Activated T-cell treated with anti-CD3 and anti-CD28 coated beads, Interleukin-2, amount 50 U/mL, for 4 hours (primary cell): ENCODE measurements around the gene FDX1. TPM values are rescaled to one million over a fixed set of nuclear protein-coding genes. Genes with fewer than 3 reads are reported as not detected.

ENCODE experiments used
- ATAC-seq, 2 donors: fragments of 200-7000 bp; cut with Tn5 transposase; one replicate each; pipeline ENCODE4 v1.10.0; 2021
- DNase-seq: peaks from one replicate; pipeline ENCODE4 v3.0.0-alpha.2; 2020
- H3K27me3 Mint-ChIP-seq: one replicate; pipeline ENCODE4 v1.8.0; 2021; ENCODE audit warnings: low read depth, mixed read lengths
- H3K36me3 Mint-ChIP-seq: one replicate; pipeline ENCODE4 v1.8.0; 2022; ENCODE audit warnings: mixed read lengths; ENCODE audit not compliant: insufficient read depth
- H3K4me1 Mint-ChIP-seq: one replicate; pipeline ENCODE4 v1.8.0; 2021; ENCODE audit warnings: low read depth, mixed read lengths
- H3K4me3 Mint-ChIP-seq: one replicate; pipeline ENCODE4 v1.8.0; 2021; ENCODE audit warnings: mild to moderate bottlenecking, moderate library complexity, mixed read lengths
- H3K9me3 Mint-ChIP-seq: one replicate; pipeline ENCODE4 v1.8.0; 2021; ENCODE audit warnings: mixed read lengths
- total RNA-seq, 3 donors: library from RNA; stranded (reverse); gene quantifications; one replicate each; pipeline ENCODE4 v1.2.1, GENCODE V29; 2021

Gene FDX1
- total RNA-seq, 3 donors from 2014 or later, result 16.0 to 17.1 (median 16.0) TPM

DNA sequence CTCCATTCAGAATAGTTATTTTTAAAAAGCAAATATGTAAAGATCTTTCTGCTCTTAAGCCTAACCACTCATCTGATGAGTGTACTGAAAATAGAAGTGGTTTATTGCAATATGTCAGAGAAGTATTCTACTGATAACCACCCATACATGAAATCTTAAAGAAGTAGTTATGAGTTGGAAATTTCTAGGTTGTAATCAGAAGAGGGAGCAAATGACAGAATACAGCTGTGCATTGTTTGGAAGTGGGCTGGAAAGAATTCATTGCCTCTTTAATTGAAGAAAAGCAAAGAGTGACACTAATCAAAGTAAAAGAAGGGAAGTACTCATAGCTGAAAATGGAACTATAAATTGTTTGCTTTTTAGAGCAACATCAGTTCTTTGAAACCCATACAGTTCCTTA lies 39.4 kb downstream of the FDX1 start:
- DNase-seq, result no peak
- Mint-ChIP-seq H3K4me3 (no peak overlapping the region), H3K36me3 (peaks cover 6% of the 10 kb centered on the region), H3K4me1 (no peaks in the 10 kb centered on the region), H3K27me3 (no peaks in the 10 kb centered on the region), H3K9me3 (no peaks in the 10 kb centered on the region)
- no peak for ATAC-seq

DNA sequence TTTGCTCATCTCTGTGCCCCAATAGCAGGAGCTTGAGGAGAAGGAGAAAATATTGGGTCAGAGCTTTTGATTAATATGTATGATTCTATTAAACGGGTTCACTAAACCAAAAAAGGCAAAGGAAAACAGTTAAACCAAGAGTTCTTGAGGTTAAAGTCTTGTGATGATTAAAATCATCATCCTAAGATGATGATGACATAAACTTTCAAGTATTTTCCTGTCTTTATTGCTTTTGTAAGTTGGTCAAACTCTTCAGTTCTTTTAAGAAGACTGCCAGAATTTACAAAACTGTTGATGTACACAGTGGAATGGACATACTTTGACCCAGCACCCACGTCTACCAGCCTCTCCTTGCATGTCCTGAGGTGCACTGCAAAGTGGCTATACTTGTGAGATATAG lies 41.0 kb downstream of the FDX1 start:
- Mint-ChIP-seq H3K4me3 (no peak overlapping the region), H3K36me3 (peaks cover 3% of the 10 kb centered on the region), H3K4me1 (no peaks in the 10 kb centered on the region), H3K27me3 (no peaks in the 10 kb centered on the region), H3K9me3 (no peaks in the 10 kb centered on the region)
- DNase-seq, result no peak
- no peak for ATAC-seq

DNA sequence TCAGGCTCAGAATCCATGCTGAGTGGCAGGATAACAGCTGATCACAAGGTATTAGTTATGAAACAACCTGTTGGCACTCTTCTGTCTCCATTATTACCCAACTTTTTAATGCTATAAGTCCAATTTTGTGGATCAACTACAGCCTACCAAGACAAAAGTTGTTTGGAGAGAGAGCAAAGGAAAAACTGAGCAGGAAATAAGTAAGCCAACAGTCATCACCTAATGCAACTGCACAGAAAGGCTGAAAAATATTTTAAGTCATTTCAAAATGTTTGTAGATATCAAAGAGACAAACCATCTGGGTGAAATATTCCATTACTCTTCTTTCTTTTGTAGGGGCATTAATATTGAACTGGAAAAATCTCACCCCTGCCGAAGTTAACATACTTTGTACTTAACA lies 41.6 kb downstream of the FDX1 start:
- Mint-ChIP-seq H3K27me3 (no peaks in the 10 kb centered on the region), H3K4me3 (no peak overlapping the region), H3K4me1 (no peaks in the 10 kb centered on the region), H3K36me3 (peaks cover 3% of the 10 kb centered on the region), H3K9me3 (no peaks in the 10 kb centered on the region)
- DNase-seq (no peak), ATAC-seq (no peak)

DNA sequence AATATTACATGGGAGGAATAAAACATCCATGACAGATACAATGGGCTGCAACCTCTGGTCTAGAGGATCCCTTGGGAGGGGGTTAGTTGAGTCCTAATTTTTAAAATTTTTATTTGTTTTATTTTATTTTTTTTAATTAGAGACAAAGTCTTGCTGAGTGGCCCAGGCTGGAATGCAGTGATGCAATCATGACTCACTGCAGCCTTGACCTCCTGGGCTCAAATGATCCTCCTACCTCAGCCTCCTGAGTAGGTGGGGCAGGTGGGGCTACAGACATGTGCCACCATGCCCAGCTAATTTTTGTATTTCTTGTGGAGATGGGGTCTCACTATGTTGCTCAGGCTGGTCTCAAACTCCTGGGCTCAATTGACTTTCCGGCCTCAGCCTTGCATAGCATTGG lies 43.1 kb downstream of the FDX1 start:
- ATAC-seq (no peak), DNase-seq (no peak)
- Mint-ChIP-seq H3K36me3 (peaks cover 3% of the 10 kb centered on the region), H3K9me3 (no peaks in the 10 kb centered on the region), H3K4me3 (no peak overlapping the region), H3K27me3 (no peaks in the 10 kb centered on the region), H3K4me1 (no peaks in the 10 kb centered on the region)

DNA sequence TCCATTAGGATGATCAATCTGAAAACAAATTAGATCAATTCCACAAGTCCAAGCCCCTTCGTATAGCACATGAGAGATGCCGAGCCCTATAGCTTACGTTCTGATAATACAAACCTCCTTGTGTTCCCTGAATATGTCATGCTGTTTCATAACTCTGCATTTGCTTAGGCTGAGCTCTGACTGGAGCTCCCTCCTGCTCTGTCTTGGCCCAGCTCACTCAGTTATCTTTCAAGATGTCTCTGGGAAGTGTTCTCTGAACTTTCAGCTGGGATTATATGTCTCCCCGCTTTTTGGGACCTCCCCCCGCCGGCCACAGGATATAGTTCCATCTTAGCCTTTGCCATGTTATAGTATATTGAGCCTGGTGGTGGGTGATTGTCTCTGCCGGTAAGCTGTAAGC lies 44.0 kb downstream of the FDX1 start:
- Mint-ChIP-seq H3K9me3 (no peaks in the 10 kb centered on the region), H3K4me3 (no peak overlapping the region), H3K4me1 (no peaks in the 10 kb centered on the region), H3K36me3 (peaks cover 3% of the 10 kb centered on the region), H3K27me3 (no peaks in the 10 kb centered on the region)
- DNase-seq (no peak), ATAC-seq (no peak)

DNA sequence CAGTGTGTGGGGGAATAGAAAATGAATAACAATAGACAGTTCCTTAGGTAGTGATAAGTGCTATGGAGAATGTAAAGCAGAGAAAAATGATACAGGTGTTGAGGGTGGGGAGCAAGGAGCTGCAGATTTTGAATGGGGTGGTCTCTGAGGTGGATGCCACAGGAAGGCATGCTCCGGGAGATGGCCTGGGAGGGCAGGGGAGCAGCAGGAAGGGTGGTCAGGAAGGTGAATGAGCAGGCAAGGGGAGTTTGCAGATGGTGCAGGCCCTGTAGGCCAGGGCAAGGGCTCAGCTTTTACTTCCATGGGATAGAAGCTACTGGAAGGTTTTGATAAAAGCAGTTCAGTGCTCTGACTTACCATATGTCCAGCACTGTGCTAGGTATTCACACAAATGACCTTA lies 44.8 kb downstream of the FDX1 start:
- Mint-ChIP-seq H3K9me3 (no peaks in the 10 kb centered on the region), H3K27me3 (no peaks in the 10 kb centered on the region), H3K4me3 (no peak overlapping the region), H3K4me1 (peaks cover 4% of the 10 kb centered on the region), H3K36me3 (peaks cover 3% of the 10 kb centered on the region)
- DNase-seq (no peak), ATAC-seq (no peak)

DNA sequence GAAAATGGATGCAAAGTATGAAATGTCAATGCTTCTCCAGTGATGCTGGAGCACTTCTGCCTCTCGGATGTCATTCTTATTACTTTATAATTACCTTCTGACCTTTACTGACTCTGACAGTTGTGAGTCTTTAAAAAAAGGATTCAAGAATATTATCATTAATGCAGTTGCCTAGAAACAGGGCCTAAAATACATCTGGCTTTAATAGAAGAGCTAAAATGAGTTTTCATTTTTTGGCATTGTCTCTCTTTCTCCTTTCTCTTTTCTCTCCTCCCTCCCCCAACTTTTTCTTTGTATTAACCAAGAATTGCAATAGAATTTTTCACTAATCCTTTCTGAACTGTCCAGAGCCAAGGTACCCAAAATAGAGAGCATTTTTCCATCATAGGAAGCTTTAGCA lies 45.9 kb downstream of the FDX1 start:
- H3K27me3 Mint-ChIP-seq, result no peaks in the 10 kb centered on the region
- ATAC-seq, result no peak
- H3K9me3 Mint-ChIP-seq, result no peaks in the 10 kb centered on the region
- H3K4me1 Mint-ChIP-seq, result peaks cover 4% of the 10 kb centered on the region
- DNase-seq, result no peak
- no peaks in the 10 kb centered on the region for H3K36me3 Mint-ChIP-seq
- H3K4me3 Mint-ChIP-seq, result no peak overlapping the region

DNA sequence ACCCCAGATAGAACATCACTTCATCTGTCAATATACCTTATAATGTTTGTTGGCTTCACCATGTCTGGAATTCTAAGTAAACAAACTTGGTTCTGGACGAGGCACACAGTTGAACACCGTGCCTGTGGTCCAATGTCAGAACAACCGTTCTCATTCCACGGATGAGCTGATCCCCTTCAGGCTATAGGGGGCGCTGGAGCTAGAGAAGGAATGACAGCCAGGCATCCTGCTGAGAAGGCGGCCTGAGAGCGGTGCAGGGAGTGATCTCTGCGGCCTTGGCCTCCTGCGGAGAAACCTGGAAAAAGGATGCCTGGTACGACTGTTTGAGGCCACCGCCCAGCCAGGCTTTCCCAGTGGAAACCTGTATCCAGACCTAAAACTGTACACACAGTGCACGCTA lies 48.7 kb downstream of the FDX1 start:
- Mint-ChIP-seq H3K4me3 (no peak overlapping the region), H3K4me1 (peaks cover 4% of the 10 kb centered on the region), H3K9me3 (no peaks in the 10 kb centered on the region), H3K36me3 (no peaks in the 10 kb centered on the region), H3K27me3 (no peaks in the 10 kb centered on the region)
- DNase-seq, result no peak
- no peak for ATAC-seq

DNA sequence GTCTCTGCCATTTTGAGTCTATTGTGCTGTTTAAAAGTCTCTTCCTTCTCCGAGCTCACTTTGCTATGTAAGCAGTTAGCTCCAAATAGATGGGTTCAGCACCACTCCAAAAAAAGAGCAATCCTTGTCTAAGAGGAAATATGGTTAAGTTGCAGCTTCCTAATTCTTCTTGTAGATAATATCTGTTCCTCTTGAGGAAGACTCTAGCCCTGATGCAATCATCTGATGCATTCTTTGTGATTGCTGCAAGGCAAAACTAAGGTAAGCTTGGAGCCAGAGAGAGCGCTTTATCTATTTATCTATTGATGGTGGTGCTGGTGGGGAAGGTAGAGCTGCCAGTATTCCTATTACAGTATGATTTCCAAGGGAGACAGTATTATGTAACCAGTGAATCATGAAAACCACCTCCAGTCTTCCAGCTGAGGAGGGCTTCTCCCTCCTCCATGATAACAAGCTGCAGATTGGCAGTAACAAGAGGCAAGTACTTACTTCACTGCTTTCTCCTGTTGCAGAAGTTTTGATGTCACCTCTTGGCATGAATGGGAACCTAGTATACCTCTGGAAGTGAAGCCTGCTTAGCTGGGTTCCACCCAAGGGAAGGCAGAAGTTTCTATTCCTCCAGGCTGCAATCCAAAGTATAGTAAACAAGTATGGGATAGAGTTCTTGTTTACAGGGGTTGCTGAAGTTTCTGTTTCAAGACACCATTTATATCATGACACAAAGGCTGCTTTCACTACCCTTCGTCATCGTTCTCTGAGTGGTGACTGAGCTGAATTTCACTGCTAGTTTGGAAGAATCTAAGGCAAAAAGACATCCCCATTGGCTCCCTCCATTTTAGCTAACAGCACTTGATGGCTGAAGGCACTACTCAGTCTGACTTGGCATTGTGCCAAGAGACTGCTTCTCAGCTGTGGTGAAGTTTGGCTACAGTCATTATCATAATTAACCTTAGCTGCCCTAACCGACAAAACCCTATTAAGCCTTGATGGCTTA lies 49.7 kb downstream of the FDX1 start:
- Mint-ChIP-seq H3K4me3 (no peak overlapping the region), H3K27me3 (peaks cover under 1% of the 10 kb centered on the region), H3K9me3 (no peaks in the 10 kb centered on the region), H3K4me1 (peaks cover 4% of the 10 kb centered on the region), H3K36me3 (no peaks in the 10 kb centered on the region)
- ATAC-seq, result no peak
- no peak for DNase-seq

DNA sequence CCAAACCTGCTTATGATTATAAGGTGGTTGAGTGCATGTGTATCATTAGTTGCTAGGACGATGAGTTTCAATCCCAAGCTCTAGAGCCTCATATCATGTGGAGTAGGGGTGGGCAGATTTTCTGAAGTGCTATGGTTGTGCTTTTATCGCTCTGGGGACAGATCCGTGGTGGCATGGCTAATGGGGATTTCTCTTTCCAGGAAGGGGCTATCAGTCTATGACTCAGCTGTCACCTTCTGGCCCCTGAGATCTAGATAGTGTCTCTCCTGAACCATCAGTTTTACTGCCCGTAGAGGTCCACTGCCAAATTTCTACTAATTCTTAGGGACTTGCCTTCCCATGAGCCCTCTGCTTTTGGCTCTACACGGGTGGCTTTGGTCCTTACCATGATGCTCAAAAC lies 51.8 kb downstream of the FDX1 start:
- H3K9me3 Mint-ChIP-seq, result no peaks in the 10 kb centered on the region
- H3K27me3 Mint-ChIP-seq, result peaks cover 3% of the 10 kb centered on the region
- H3K36me3 Mint-ChIP-seq, result no peaks in the 10 kb centered on the region
- DNase-seq, result no peak
- no peak for ATAC-seq
- H3K4me1 Mint-ChIP-seq, result peaks cover 4% of the 10 kb centered on the region
- H3K4me3 Mint-ChIP-seq, result no peak overlapping the region

DNA sequence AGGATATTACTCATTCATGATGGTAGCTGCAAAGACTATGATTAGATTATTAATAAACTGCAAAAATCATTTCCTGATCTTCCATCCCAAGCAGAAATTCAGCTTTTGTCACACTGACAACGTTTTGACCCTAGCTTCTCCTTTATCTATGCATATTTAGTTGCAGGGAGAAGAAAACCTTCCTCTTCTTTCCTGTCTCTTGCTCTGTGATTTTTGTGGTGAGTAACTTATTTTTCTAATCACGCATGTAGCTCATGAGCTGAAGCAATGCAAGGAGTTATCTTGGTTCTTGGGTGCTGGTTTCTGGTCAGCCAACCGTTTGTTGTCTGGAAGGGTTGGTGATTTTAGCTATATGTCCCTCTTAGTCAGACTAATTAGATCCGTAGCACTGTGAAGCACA lies 56.4 kb downstream of the FDX1 start:
- no peaks in the 10 kb centered on the region for H3K9me3 Mint-ChIP-seq
- peaks cover 3% of the 10 kb centered on the region for H3K27me3 Mint-ChIP-seq
- DNase-seq (no peak), ATAC-seq (no peak)
- no peaks in the 10 kb centered on the region for H3K36me3 Mint-ChIP-seq
- H3K4me3 Mint-ChIP-seq, result no peak overlapping the region
- no peaks in the 10 kb centered on the region for H3K4me1 Mint-ChIP-seq

DNA sequence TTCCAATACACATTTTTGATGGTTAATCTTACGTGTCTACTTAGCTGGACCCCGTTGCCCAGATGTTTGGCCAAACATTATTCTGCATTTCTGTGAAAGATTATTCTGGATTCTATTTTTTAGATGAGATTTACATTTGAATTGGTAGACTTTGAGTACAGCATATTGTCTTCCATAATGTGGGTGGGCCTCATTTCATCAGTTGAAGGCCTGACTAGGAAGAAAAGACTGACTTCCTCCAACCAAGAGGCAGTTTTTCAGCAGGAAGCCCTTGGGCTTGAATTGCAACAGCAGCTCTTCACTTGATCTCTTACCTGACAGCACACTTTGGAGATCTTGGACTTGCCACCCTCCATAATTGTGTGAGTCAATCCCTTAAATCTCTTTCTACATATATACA lies 58.7 kb downstream of the FDX1 start:
- Mint-ChIP-seq H3K4me3 (no peak overlapping the region), H3K9me3 (no peaks in the 10 kb centered on the region), H3K27me3 (peaks cover 3% of the 10 kb centered on the region), H3K4me1 (no peaks in the 10 kb centered on the region), H3K36me3 (peaks cover 4% of the 10 kb centered on the region)
- ATAC-seq (no peak), DNase-seq (no peak)

DNA sequence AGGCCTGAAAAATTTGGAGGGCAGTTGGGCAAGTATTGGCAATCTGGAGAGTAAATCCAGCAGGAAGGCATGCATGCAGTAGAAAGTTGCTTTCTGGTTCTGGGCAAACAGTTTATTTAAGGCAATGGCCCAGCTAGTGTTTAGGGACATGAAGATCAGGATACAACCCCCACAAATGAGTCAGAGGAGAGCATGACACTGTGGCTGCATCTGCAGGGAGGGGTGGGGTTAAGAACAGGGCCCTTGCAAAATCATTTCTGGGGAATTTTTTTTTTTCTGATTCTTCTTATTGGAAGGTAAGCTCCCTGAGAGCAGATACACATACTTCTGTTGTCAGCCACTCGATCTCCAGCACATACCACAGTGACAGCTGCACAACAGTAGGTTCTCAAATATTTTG lies 61.1 kb downstream of the FDX1 start:
- H3K4me3 Mint-ChIP-seq, result no peak overlapping the region
- H3K4me1 Mint-ChIP-seq, result no peaks in the 10 kb centered on the region
- peaks cover 4% of the 10 kb centered on the region for H3K36me3 Mint-ChIP-seq
- ATAC-seq (no peak), DNase-seq (no peak)
- no peaks in the 10 kb centered on the region for H3K9me3 Mint-ChIP-seq
- H3K27me3 Mint-ChIP-seq, result no peaks in the 10 kb centered on the region

DNA sequence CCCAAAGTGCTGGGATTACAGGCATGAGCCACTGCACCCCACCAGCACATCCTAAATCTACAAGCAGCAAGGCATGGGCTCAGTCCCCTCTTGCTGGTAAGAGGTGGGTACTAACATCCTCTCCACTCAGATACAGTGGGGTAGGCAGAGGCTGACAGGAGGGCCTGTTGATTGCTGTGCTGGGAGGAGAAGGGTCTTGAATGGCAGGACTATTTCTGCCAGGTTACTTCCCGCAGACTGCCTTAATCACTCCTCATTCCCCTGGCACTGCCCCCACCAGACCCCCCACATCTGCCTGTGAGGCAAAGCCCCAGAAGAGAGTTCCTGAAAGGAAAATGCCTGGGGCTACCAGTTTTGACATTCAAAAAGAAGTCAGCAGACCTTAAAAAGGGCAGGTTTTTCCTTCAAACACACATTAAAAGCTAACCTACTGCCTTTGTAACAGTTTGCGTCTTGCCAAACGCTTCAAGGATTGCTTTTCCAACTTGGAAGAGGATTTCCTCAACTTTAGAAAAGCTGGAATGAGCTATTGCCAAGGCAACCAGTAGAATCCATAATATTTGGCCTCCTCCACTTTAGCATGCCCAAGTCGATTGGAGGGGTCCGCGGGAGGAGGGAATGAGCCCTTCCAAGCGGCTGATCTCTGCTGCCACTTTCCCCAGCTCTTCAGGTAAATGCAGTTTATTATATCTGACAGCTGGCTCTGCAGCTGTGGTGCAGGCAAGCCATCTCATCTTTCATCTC lies 62.0 kb downstream of the FDX1 start:
- Mint-ChIP-seq H3K4me1 (no peaks in the 10 kb centered on the region), H3K4me3 (no peak overlapping the region), H3K36me3 (peaks cover 4% of the 10 kb centered on the region), H3K27me3 (no peaks in the 10 kb centered on the region), H3K9me3 (no peaks in the 10 kb centered on the region)
- DNase-seq (no peak), ATAC-seq (no peak)

DNA sequence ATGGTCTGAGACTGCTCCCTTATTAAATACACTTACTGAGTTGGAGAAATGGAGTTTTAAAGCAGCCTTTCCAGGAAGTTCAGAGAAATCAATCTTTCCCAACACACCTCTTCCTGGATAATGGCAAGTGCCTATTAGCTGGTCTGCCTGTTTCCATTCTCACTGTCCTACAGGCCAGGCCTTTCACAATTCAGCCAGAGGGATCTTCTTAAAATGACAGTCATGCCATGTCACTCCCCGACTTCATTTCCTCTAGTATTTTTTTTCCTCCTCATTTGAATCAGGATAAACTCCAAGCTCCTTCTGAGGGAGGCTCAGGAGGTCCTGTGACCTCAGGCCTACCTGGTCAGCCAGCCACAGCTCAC lies 62.6 kb downstream of the FDX1 start:
- DNase-seq (no peak), ATAC-seq (no peak)
- Mint-ChIP-seq H3K4me1 (no peaks in the 10 kb centered on the region), H3K9me3 (no peaks in the 10 kb centered on the region), H3K27me3 (no peaks in the 10 kb centered on the region), H3K4me3 (no peak overlapping the region), H3K36me3 (peaks cover 4% of the 10 kb centered on the region)
